Transverse colon (tissue), 4 donors: ENCODE measurements around the gene CNTN3. TPM values are rescaled to one million over a fixed set of nuclear protein-coding genes. Genes with fewer than 3 reads are reported as not detected.

Experiments
- DNase-seq: peaks from one replicate; pipeline ENCODE4 v3.0.0-alpha.2; 2019
- H3K27ac ChIP-seq, 4 donors: fragments of 200-600 bp; sonication (generic); 2 replicates each; pipeline ENCODE4 v1.5.1; 2016 to 2018; ENCODE audit warnings: inconsistent platforms in 4 of 4
- H3K27me3 ChIP-seq: fragments of 200-600 bp; sonication (generic); 2 replicates; pipeline ENCODE4 v1.5.1; 2017; ENCODE audit warnings: inconsistent platforms
- H3K36me3 ChIP-seq, 4 donors: fragments of 200-600 bp; sonication (generic); 2 replicates each; pipeline ENCODE4 v1.5.1; 2017 to 2019; ENCODE audit warnings: inconsistent platforms in 4 of 4
- H3K4me1 ChIP-seq, 4 donors: fragments of 200-600 bp; sonication (generic); 2 replicates each; pipeline ENCODE4 v1.5.1; 2017 to 2020; ENCODE audit warnings: inconsistent platforms in 4 of 4
- H3K4me3 ChIP-seq, 4 donors: fragments of 200-600 bp; sonication (generic); 1 replicate in 1 of 4; 2 replicates in 3 of 4; pipeline versions ENCODE4 v1.5.1 to v1.6.1; 2017 to 2019; ENCODE audit warnings: inconsistent platforms in 4 of 4
- H3K9me3 ChIP-seq, 2 donors: fragments of 200-600 bp; sonication (generic); 2 replicates each; pipeline ENCODE4 v1.5.1; 2017 to 2019; ENCODE audit warnings: inconsistent platforms in 2 of 2
- EP300 ChIP-seq: sonication (generic); formaldehyde crosslinking; IDR thresholded peaks from one replicate; pipeline ENCODE4 v1.6.1; 2017; ENCODE audit warnings: antibody characterized with exemption, low read depth
- POLR2A ChIP-seq: fragments of 450-650 bp; IDR thresholded peaks from one replicate; pipeline ENCODE4 v1.6.1; 2016; ENCODE audit warnings: antibody characterized with exemption, mild to moderate bottlenecking, moderate library complexity
- POLR2AphosphoS5 ChIP-seq, 3 donors: sonication (generic); formaldehyde crosslinking; IDR thresholded peaks; one replicate each; pipeline ENCODE4 v1.6.1; 2016; ENCODE audit warnings: antibody characterized with exemption in 3 of 3
- WGBS, 2 donors: methylation state at CpG; one replicate each; pipeline ENCODE4 v1.1.5; 2018; ENCODE audit warnings: low coverage in 1 of 2; 5-methylcytosine and 5-hydroxymethylcytosine counted together
- in situ Hi-C, 4 donors: fragments of 200-750 bp; cut with MboI; loops; one replicate each; pipeline versions ENCODE4 v1.15.0 to v1.15.1; 2017; ENCODE audit warnings: low sequenced_read_pairs in 3 of 4, low pct_ligation_motif_present in 1 of 4, low pct_unique_long_range_greater_than_20kb in 1 of 4
- intact Hi-C: fragments of 100-400 bp; cut with DNase I; formaldehyde crosslinking; loops from one replicate; pipeline ENCODE4 v1.15.1; 2023; ENCODE audit warnings: low total_unique reads
- total RNA-seq, 4 donors: library from RNA; depleted of rRNA; stranded (reverse); fragments of >200 nt; gene quantifications; one replicate each; pipeline ENCODE4 v1.1.0, GENCODE V29; 2016
- TF ChIP-seq, protein P1 (sequence below), 5 experiments: fragments of 200-600 bp in 3 of 5; fragments of 450-650 bp in 2 of 5; sonication (generic) in 3 of 5; IDR thresholded peaks; 1 replicate in 2 of 5; 2 replicates in 3 of 5; pipeline ENCODE4 v1.5.1; 2016 to 2017; ENCODE audit warnings: antibody characterized with exemption in 5 of 5, inconsistent platforms in 3 of 5, mild to moderate bottlenecking in 2 of 5, moderate library complexity in 1 of 5

Gene CNTN3
- total RNA-seq, 4 donors from 2014 or later, result 3.7 to 10.5 (median 8.2) TPM

DNA sequence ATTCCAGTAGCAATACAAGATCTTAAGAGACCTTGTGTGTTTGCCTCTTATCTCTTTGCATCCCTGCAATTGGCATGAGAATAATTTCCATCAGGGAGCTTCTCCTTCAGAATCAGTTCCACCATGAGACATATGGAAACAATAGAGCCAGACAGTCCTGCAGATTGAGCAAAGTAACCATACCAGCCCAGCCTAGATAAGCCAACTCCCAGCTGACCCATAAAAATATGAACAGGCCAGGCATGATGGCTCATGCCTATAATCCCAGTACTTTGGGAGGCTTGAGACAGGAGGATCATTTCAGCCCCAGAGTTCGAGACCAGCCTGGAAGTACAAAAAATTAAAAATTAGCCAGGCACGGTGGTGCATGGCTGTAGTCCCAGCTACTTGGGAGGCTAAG is 12.7 kb downstream of the CNTN3 start:
- no peak for TF ChIP-seq POLR2A
- no peak for TF ChIP-seq EP300
- TF ChIP-seq, protein P1, sequence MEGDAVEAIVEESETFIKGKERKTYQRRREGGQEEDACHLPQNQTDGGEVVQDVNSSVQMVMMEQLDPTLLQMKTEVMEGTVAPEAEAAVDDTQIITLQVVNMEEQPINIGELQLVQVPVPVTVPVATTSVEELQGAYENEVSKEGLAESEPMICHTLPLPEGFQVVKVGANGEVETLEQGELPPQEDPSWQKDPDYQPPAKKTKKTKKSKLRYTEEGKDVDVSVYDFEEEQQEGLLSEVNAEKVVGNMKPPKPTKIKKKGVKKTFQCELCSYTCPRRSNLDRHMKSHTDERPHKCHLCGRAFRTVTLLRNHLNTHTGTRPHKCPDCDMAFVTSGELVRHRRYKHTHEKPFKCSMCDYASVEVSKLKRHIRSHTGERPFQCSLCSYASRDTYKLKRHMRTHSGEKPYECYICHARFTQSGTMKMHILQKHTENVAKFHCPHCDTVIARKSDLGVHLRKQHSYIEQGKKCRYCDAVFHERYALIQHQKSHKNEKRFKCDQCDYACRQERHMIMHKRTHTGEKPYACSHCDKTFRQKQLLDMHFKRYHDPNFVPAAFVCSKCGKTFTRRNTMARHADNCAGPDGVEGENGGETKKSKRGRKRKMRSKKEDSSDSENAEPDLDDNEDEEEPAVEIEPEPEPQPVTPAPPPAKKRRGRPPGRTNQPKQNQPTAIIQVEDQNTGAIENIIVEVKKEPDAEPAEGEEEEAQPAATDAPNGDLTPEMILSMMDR (IDR thresholded peaks at IDR 0.05), result no peak
- no peak for TF ChIP-seq POLR2AphosphoS5 (IDR thresholded peaks at IDR 0.05)
- Histone ChIP-seq H3K27me3 (no peaks in the 10 kb centered on the region), H3K4me1 (peaks cover 0 to 5% (median 0%) of the 10 kb centered on the region in 4 donors), H3K36me3 (no peaks in the 10 kb centered on the region), H3K27ac (peak overlapping the region in 1 of 4 donors; percentile 67), H3K9me3 (no peaks in the 10 kb centered on the region), H3K4me3 (no peak overlapping the region)
- intact Hi-C loops (no loop called here), in situ Hi-C loops (no loop called here)
- 71% methylated on average over 2 of the region's 2 CpGs; no CpG with 5 or more reads in 1 of the 2 donors for WGBS, 2 donors
- DNase-seq, result no peak

DNA sequence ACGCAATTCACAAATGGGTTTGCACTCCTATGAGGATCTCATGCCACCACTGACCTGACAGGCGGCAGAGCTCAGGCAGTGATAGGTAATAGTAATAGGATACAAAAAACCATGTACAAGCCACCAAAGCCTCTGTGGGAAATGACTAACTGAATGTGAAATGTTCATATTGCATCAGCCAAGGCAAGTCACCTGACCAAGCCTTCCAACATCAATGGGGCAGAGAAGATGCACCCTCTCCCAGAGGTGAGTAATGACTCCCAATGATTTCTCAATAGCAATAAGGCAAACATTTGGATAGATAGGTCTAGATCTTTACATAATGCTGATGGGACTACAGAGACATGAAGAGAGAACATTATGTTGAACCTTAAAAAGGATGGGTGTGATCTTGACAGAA is 14.9 kb downstream of the CNTN3 start:
- TF ChIP-seq POLR2AphosphoS5 (IDR thresholded peaks at IDR 0.05), result no peak
- no peak for TF ChIP-seq POLR2A
- TF ChIP-seq EP300, result no peak
- TF ChIP-seq, protein P1 (IDR thresholded peaks at IDR 0.05), result no peak
- no peak for DNase-seq
- H3K27ac ChIP-seq, result no peak overlapping the region
- intact Hi-C loops (no loop called here), in situ Hi-C loops (no loop called here)
- peaks cover 0 to 5% (median 0%) of the 10 kb centered on the region in 4 donors for H3K4me1 ChIP-seq
- 94% methylated on average over 2 of the region's 2 CpGs; no CpG with 5 or more reads in 1 of the 2 donors for WGBS, 2 donors
- no peak overlapping the region for H3K4me3 ChIP-seq
- no peaks in the 10 kb centered on the region for H3K27me3 ChIP-seq
- no peaks in the 10 kb centered on the region for H3K36me3 ChIP-seq
- no peaks in the 10 kb centered on the region for H3K9me3 ChIP-seq

DNA sequence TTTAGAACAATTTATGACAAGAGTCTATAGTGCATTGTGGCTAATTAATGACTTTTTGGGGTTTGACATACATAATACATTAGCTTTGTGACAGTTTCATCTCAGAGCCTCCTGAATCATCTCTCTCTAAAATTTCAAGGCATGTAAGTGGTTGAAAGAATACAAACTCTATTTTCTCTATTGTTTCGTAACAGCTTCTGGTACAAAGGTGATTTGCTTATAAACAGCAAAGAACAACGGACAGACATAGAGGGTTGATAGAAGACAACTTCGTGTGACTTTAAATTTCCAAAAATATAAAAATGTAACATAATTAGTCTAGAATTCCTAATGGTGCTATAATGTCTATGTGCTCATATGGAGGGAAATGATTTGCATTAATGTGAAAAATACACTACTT is 21.3 kb downstream of the CNTN3 start:
- H3K36me3 ChIP-seq, result no peaks in the 10 kb centered on the region
- no peak overlapping the region for H3K27ac ChIP-seq
- DNase-seq, result no peak
- H3K4me1 ChIP-seq, result no peaks in the 10 kb centered on the region
- H3K4me3 ChIP-seq, result no peak overlapping the region
- intact Hi-C loops, result no loop called here
- TF ChIP-seq POLR2A (no peak), EP300 (no peak), POLR2AphosphoS5 (IDR thresholded peaks at IDR 0.05) (no peak)
- TF ChIP-seq, protein P1 (IDR thresholded peaks at IDR 0.05), result no peak
- in situ Hi-C loops, result no loop called here
- no peaks in the 10 kb centered on the region for H3K27me3 ChIP-seq
- WGBS, 2 donors, result 77 to 80% methylated on average over 3 of the region's 3 CpGs
- H3K9me3 ChIP-seq, result no peaks in the 10 kb centered on the region

DNA sequence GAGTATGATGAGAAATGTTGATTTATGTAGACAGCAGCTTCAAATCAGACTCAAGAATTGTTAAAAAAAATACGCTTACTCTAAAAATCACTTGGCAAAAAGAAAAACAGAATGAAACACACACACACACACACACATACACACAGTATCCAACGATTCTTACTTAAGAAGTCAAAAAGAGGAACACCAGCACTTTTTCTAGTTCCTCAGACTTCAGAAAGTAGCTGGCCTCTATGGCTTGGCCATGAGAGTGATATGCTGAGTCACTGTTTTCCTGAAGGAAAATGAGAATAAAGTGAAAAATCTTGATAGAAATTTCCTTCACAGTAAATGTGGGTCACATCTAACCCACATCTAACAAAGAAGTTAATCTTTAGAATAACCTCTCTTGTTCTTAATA is 22.1 kb downstream of the CNTN3 start:
- TF ChIP-seq POLR2AphosphoS5 (IDR thresholded peaks at IDR 0.05) (no peak), EP300 (no peak), POLR2A (no peak)
- TF ChIP-seq, protein P1 (IDR thresholded peaks at IDR 0.05), result no peak
- Histone ChIP-seq H3K4me1 (no peaks in the 10 kb centered on the region), H3K36me3 (no peaks in the 10 kb centered on the region), H3K27me3 (no peaks in the 10 kb centered on the region), H3K9me3 (no peaks in the 10 kb centered on the region), H3K4me3 (no peak overlapping the region), H3K27ac (no peak overlapping the region)
- intact Hi-C loops, result no loop called here
- no peak for DNase-seq
- 39 to 49% methylated on average over 2 of the region's 2 CpGs for WGBS, 2 donors
- in situ Hi-C loops, result no loop called here
